ENCODE results near the gene ZNF326.

Gene ZNF326

GRCh38 chr1:90074970-90075391 is 80.1 kb downstream of the ZNF326 start:
- peak; percentile 52 for TF ChIP-seq NFIC (IDR thresholded peaks at IDR 0.05)
- TF ChIP-seq YY1 (IDR thresholded peaks at IDR 0.05; ENCODE audit: low read depth) = no peak
- TF ChIP-seq REST (IDR thresholded peaks at IDR 0.05; ENCODE audit: low read depth) = no peak

GRCh38 chr1:90083995-90084394 is 89.1 kb downstream of the ZNF326 start:
- TF ChIP-seq USF1 (IDR thresholded peaks at IDR 0.05) (no peak), NFIC (IDR thresholded peaks at IDR 0.05) (no peak), TCF12 (IDR thresholded peaks at IDR 0.05; ENCODE audit: low read depth) (no peak), CEBPB (IDR thresholded peaks at IDR 0.05) (no peak), ZBTB7A (IDR thresholded peaks at IDR 0.05; ENCODE audit: low read depth) (no peak), REST (IDR thresholded peaks at IDR 0.05; ENCODE audit: low read depth) (no peak), CREB1 (IDR thresholded peaks at IDR 0.05; ENCODE audit: low read depth) (no peak), MAX (IDR thresholded peaks at IDR 0.05) (no peak), YY1 (IDR thresholded peaks at IDR 0.05; ENCODE audit: low read depth) (no peak), EP300 (IDR thresholded peaks at IDR 0.05; ENCODE audit: borderline replicate concordance) (no peak), EGR1 (IDR thresholded peaks at IDR 0.05) (no peak), TAF1 (IDR thresholded peaks at IDR 0.05; ENCODE audit: low read depth) (no peak), TEAD4 (IDR thresholded peaks at IDR 0.05) (no peak), FOXM1 (IDR thresholded peaks at IDR 0.05; ENCODE audit: borderline replicate concordance, low read depth) (no peak)
